ENCODE results near the gene TMEFF2. TPM values are rescaled to one million over a fixed set of nuclear protein-coding genes. Genes with fewer than 3 reads are reported as not detected.

TMEFF2 gene
- total and polyA plus RNA-seq, 2 of the 8 experiments (the other 6 are each of a cell fraction or from before 2014, with no cell fraction given) = 0.91 to 3.7 TPM

- H3K36me3 ChIP-seq (ENCODE audit: control insufficient read depth in 2 of 4, insufficient read depth in 4 of 4, low read length in 3 of 4) = no peaks in the 10 kb centered on the region
- no peak overlapping the region for H2BK120ac ChIP-seq (replicated peaks; ENCODE audit: low read depth, low read length)
- no peaks in the 10 kb centered on the region for H3K27me3 ChIP-seq (replicated peaks in 1 of 4; ENCODE audit: control insufficient read depth in 3 of 4, extremely low read depth in 1 of 4, insufficient read depth in 3 of 4, low read length in 3 of 4)
- no peaks in the 10 kb centered on the region for H3K9me3 ChIP-seq (ENCODE audit: insufficient read depth in 2 of 2, low read depth in 1 of 2, low read length in 1 of 2)
- no peak overlapping the region for H3K9ac ChIP-seq (replicated peaks in 1 of 4; ENCODE audit: extremely low read depth in 1 of 4, low read depth in 3 of 4, low read length in 3 of 4)
- H3K14ac ChIP-seq (ENCODE audit: insufficient read length) = no peak overlapping the region
- H3K4me1 ChIP-seq (replicated peaks in 1 of 4; ENCODE audit: control insufficient read depth in 3 of 4, insufficient read depth in 4 of 4, low read length in 3 of 4) = no peaks in the 10 kb centered on the region
- H3K79me2 ChIP-seq (ENCODE audit: control insufficient read depth in 1 of 2, insufficient read depth in 2 of 2, low read length in 2 of 2) = no peaks in the 10 kb centered on the region
- no peak overlapping the region for H2BK5ac ChIP-seq (ENCODE audit: low read depth, low read length)
- no peaks in the 10 kb centered on the region for H4K20me1 ChIP-seq (replicated peaks in 1 of 2; ENCODE audit: control insufficient read depth in 1 of 2, insufficient read depth in 2 of 2, low read length in 2 of 2)
- FAIRE-seq = no peak
- H2AFZ ChIP-seq (ENCODE audit: low read length) = no peak overlapping the region
- H2AK5ac ChIP-seq (ENCODE audit: low read depth, low read length) = no peak overlapping the region
- no peak overlapping the region for H3K27ac ChIP-seq (ENCODE audit: low read depth, low read length)
- H2BK20ac ChIP-seq (ENCODE audit: low read length) = no peak overlapping the region
- ChIA-PET CTCF (ENCODE audit: partially characterized antibody) (interaction anchor here (0.8 to 1.3 kb wide), 4 partner anchors 9 to 223 kb away, joined by 3 to 5 read pairs (median 3); no protein-coding TSS in a partner anchor), POLR2A (ENCODE audit: partially characterized antibody) (interaction anchor here (1.3 kb wide), 1 partner anchor 9 kb away, joined by 3 read pairs; no protein-coding TSS in a partner anchor)
- H3K4me2 ChIP-seq (ENCODE audit: insufficient read depth in 1 of 2, low read depth in 2 of 2, low read length in 2 of 2) = no peak overlapping the region
- H3K56ac ChIP-seq (replicated peaks; ENCODE audit: insufficient read length, low read depth, low read length) = no peak overlapping the region
- no peaks in the 10 kb centered on the region for H3K79me1 ChIP-seq (ENCODE audit: low read depth, low read length)
- H3K4me3 ChIP-seq (ENCODE audit: extremely low read depth in 1 of 4, insufficient read depth in 2 of 4, low read depth in 3 of 4, low read length in 4 of 4) = no peak overlapping the region
- H3K18ac ChIP-seq (ENCODE audit: extremely low read depth, low read length) = no peak overlapping the region
- no peak for DNase-seq (ENCODE audit: low read depth in 1 of 2, low spot score in 2 of 2)
- WGBS, 2 experiments (ENCODE audit: extremely low coverage in 1 of 2, insufficient coverage in 1 of 2, insufficient read length in 1 of 2, insufficient replicate concordance in 2 of 2, low coverage in 1 of 2, low lambda C conversion rate in 2 of 2, missing lambda C conversion rate in 1 of 2) = 79% methylated on average over 1 of the region's 1 CpG; no CpG with 5 or more reads in 1 of the 2 experiments
- H3K4ac ChIP-seq (replicated peaks; ENCODE audit: insufficient read length, low read depth, low read length) = no peak overlapping the region
- H2BK15ac ChIP-seq (ENCODE audit: low read length) = no peak overlapping the region
- H4K5ac ChIP-seq (ENCODE audit: insufficient read length, low read depth, low read length) = no peak overlapping the region
- no peaks in the 10 kb centered on the region for H3K23me2 ChIP-seq (ENCODE audit: low read depth, low read length)
- H4K91ac ChIP-seq (replicated peaks; ENCODE audit: insufficient read length, low read length) = no peak overlapping the region
- H3K23ac ChIP-seq (ENCODE audit: insufficient read length) = no peak overlapping the region
- no peak overlapping the region for H4K8ac ChIP-seq (ENCODE audit: extremely low read depth, insufficient read depth, low read length)
- H2BK12ac ChIP-seq (ENCODE audit: low read depth, low read length) = no peak overlapping the region
- TF ChIP-seq CTCF (IDR thresholded peaks at IDR 0.05; ENCODE audit: control extremely low read depth in 1 of 3, insufficient read depth in 1 of 3, low read depth in 1 of 3, low read length in 3 of 3) (no peak), GABPA (IDR thresholded peaks at IDR 0.05; ENCODE audit: borderline replicate concordance, insufficient read depth, low read length) (no peak), BRCA1 (IDR thresholded peaks at IDR 0.05; ENCODE audit: low read depth, low read length) (no peak), ASH2L (IDR thresholded peaks at IDR 0.05; ENCODE audit: low read length) (no peak)
Observed at GRCh38 chr2:191938779-191939178, 256.0 kb downstream of the TMEFF2 start.

All from H1 (cell line).